Measurements from ENCODE around the gene NDC1. TPM values are rescaled to one million over a fixed set of nuclear protein-coding genes. Genes with fewer than 3 reads are reported as not detected.
A peak's percentile ranks its signal among the peaks of the same experiment; 100 is the strongest.
"Not testable (repeated sequence)": the region's sequence is repeated elsewhere in the genome, so short reads cannot be mapped to it uniquely, and the experiment has no call there.

Gene NDC1
- total RNA-seq, 1 donor = 12.7 TPM

DNA sequence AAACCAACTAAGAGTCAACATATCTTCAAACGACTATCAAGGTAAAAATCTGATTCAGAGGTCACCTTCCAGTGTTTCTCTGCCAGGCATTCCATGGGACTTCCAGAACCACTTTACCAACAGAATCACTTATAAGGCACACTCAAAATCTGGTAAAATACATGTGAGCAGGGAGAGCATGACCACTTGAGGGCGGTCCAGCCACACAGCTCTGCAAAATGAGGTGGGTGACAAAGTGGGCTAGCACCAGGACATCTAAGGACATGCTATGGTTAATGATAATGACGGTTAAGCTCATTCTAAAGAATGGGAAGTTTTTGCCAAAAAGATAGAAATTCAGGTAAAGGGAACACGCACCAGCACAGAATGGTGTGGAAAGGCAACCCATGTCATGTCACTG lies 74.6 kb downstream of the NDC1 start:
- TF ChIP-seq, protein P1, sequence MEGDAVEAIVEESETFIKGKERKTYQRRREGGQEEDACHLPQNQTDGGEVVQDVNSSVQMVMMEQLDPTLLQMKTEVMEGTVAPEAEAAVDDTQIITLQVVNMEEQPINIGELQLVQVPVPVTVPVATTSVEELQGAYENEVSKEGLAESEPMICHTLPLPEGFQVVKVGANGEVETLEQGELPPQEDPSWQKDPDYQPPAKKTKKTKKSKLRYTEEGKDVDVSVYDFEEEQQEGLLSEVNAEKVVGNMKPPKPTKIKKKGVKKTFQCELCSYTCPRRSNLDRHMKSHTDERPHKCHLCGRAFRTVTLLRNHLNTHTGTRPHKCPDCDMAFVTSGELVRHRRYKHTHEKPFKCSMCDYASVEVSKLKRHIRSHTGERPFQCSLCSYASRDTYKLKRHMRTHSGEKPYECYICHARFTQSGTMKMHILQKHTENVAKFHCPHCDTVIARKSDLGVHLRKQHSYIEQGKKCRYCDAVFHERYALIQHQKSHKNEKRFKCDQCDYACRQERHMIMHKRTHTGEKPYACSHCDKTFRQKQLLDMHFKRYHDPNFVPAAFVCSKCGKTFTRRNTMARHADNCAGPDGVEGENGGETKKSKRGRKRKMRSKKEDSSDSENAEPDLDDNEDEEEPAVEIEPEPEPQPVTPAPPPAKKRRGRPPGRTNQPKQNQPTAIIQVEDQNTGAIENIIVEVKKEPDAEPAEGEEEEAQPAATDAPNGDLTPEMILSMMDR (IDR thresholded peaks at IDR 0.05; ENCODE audit: extremely low read depth, low read depth, low read length) = peak; percentile 25
- Histone ChIP-seq H3K4me3 (ENCODE audit: insufficient read depth, low read length) (no peak overlapping the region), H3K36me3 (ENCODE audit: insufficient read depth, low read length) (no peaks in the 10 kb centered on the region), H2AFZ (ENCODE audit: low read length) (no peak overlapping the region), H3K9me3 (ENCODE audit: low read depth, low read length) (no peaks in the 10 kb centered on the region), H3K27ac (ENCODE audit: low read depth, low read length) (no peak overlapping the region), H4K20me1 (ENCODE audit: insufficient read depth, low read length) (no peaks in the 10 kb centered on the region), H3K4me1 (ENCODE audit: insufficient read depth, low read length) (peaks cover 20% of the 10 kb centered on the region), H3K79me2 (ENCODE audit: insufficient read depth, low read length) (no peaks in the 10 kb centered on the region), H3K4me2 (ENCODE audit: insufficient read depth, low read length) (no peak overlapping the region), H3K27me3 (ENCODE audit: insufficient read depth, low read length) (no peaks in the 10 kb centered on the region)
- no peak for DNase-seq (ENCODE audit: insufficient read length, low spot score, missing footprints)

DNA sequence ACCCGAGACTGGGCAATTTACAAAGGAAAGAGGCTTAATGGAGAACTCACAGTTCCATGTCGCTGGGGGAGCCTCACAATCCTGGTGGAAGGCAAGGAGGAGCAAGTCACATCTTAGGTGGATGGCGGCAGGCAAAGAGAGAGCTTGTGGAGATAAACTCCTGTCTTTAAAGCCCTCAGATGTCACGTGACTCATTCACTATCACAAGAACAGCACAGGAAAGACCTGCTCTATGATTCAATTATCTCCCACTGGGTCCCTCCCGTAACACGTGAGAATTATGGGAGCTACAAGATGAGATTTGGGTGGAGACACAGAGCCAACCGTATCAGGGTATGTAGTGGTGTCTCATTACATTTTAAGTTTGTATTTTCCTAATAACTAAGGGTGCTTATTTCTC lies 77.6 kb downstream of the NDC1 start:
- not testable (repeated sequence) for H3K4me3 ChIP-seq (ENCODE audit: insufficient read depth, low read length); H3K4me2 ChIP-seq (ENCODE audit: insufficient read depth, low read length); H4K20me1 ChIP-seq (ENCODE audit: insufficient read depth, low read length); H3K9me3 ChIP-seq (ENCODE audit: low read depth, low read length); H3K4me1 ChIP-seq (ENCODE audit: insufficient read depth, low read length); H3K79me2 ChIP-seq (ENCODE audit: insufficient read depth, low read length); DNase-seq (ENCODE audit: insufficient read length, low spot score, missing footprints); H2AFZ ChIP-seq (ENCODE audit: low read length); H3K27me3 ChIP-seq (ENCODE audit: insufficient read depth, low read length); H3K36me3 ChIP-seq (ENCODE audit: insufficient read depth, low read length); H3K27ac ChIP-seq (ENCODE audit: low read depth, low read length)

DNA sequence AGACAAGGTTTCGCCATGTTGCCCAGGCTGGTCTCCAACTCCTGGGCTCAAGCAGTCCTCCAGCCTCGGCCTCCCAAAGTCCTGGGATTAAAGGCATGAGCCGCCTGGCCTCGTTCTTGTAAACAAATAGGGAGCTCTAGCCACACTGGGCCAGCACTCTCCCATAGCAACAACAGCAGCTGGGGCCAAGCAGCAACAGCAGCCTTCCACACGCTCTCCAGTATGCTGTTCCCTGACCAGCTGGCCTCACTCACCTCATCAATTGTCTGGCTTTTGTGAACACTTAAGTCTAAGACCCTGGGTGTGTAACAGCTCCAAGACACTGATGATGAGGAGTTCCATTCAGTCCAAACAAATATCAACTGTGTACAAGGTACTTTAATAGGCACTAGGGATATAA lies 82.2 kb downstream of the NDC1 start:
- TF ChIP-seq, protein P1 (IDR thresholded peaks at IDR 0.05; ENCODE audit: extremely low read depth, low read depth, low read length) = no peak
- Histone ChIP-seq H3K4me3 (ENCODE audit: insufficient read depth, low read length) (no peak overlapping the region), H2AFZ (ENCODE audit: low read length) (no peak overlapping the region), H3K36me3 (ENCODE audit: insufficient read depth, low read length) (no peaks in the 10 kb centered on the region), H3K27me3 (ENCODE audit: insufficient read depth, low read length) (no peaks in the 10 kb centered on the region), H3K27ac (ENCODE audit: low read depth, low read length) (no peak overlapping the region), H3K4me2 (ENCODE audit: insufficient read depth, low read length) (no peak overlapping the region), H4K20me1 (ENCODE audit: insufficient read depth, low read length) (no peaks in the 10 kb centered on the region), H3K79me2 (ENCODE audit: insufficient read depth, low read length) (no peaks in the 10 kb centered on the region), H3K4me1 (ENCODE audit: insufficient read depth, low read length) (no peaks in the 10 kb centered on the region), H3K9me3 (ENCODE audit: low read depth, low read length) (no peaks in the 10 kb centered on the region)
- DNase-seq (ENCODE audit: insufficient read length, low spot score, missing footprints) = no peak

DNA sequence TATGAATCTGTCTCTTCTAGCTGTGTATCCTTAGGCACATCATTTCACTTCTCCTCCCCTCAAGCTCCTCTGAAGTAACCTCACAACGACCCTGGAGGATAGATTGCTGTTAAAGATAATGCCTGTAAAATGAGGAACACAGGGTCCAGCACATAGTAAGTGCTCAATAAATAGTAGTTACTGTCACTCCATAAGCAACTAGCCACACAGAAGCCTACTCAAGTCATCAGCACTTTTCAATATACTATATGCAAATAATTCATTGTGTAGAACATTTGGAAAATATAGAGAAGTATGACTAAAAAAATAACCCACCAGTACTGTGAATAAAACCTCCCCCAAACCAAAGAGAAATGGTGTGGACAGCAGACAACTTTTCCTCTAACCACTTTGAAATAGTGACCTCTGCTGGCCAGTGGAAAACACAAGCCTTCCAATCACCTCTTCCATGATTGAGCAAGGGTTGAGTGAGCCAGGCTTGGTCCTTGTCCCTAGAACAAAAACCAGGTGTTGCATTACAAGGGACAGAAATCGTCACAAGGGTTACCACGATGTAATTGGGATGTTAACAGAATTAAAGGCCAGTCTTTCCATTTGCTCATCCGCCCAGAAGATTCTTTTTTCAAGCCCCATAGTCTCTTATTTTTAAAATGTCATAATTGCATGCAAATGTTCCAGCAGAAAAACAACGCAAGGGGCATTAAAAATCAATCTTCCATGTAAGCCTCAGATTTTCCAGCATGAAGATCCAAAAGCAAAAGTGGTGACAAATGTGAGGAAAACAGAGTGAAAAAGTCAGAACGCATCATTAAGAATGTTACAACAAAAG lies 83.4 kb downstream of the NDC1 start:
- TF ChIP-seq, protein P1 (IDR thresholded peaks at IDR 0.05; ENCODE audit: extremely low read depth, low read depth, low read length) = peak; percentile 81
- H2AFZ ChIP-seq (ENCODE audit: low read length) = no peak overlapping the region
- peak; percentile 80 for DNase-seq (ENCODE audit: insufficient read length, low spot score, missing footprints)

More for the DNA sequence above, 83.4 kb downstream of the NDC1 start:
- H3K9me3 ChIP-seq (ENCODE audit: low read depth, low read length) = no peaks in the 10 kb centered on the region
- no peaks in the 10 kb centered on the region for H3K27me3 ChIP-seq (ENCODE audit: insufficient read depth, low read length)
- H4K20me1 ChIP-seq (ENCODE audit: insufficient read depth, low read length) = no peaks in the 10 kb centered on the region
- H3K4me2 ChIP-seq (ENCODE audit: insufficient read depth, low read length) = no peak overlapping the region
- H3K27ac ChIP-seq (ENCODE audit: low read depth, low read length) = no peak overlapping the region
- H3K4me3 ChIP-seq (ENCODE audit: insufficient read depth, low read length) = no peak overlapping the region
- H3K36me3 ChIP-seq (ENCODE audit: insufficient read depth, low read length) = no peaks in the 10 kb centered on the region
- H3K79me2 ChIP-seq (ENCODE audit: insufficient read depth, low read length) = no peaks in the 10 kb centered on the region
- no peaks in the 10 kb centered on the region for H3K4me1 ChIP-seq (ENCODE audit: insufficient read depth, low read length)

Data from osteoblast (primary cell).